GM12872 (cell line): ENCODE measurements around the gene SORCS2.

ENCODE experiments used
- TF ChIP-seq, protein P1 (sequence below): IDR thresholded peaks from 3 replicates; pipeline ENCODE4 v1.5.1; 2011; ENCODE audit warnings: low read depth, mild to moderate bottlenecking, low read length, moderate library complexity; ENCODE audit not compliant: insufficient read depth

SORCS2 gene

DNA sequence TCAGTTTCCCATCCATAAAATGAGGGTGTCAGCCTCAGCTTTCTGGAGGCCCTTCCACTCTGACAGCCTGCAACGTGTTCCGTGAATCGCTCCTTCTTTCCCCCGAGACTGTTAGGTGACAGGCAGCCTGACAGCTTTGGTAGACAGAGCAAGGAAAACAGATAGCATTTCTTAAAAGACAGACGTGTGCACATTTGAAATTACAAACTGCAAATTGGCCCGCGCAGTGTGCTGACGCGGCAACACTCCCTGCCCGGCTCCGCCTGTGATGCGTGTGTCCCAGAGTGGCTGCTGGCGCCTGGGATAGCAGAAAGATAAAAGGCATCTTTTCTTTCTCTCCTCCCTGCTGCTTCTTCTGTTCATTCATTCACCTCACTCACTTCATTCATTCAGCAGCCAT is 502.0 kb downstream of the SORCS2 start:
- TF ChIP-seq, protein P1, sequence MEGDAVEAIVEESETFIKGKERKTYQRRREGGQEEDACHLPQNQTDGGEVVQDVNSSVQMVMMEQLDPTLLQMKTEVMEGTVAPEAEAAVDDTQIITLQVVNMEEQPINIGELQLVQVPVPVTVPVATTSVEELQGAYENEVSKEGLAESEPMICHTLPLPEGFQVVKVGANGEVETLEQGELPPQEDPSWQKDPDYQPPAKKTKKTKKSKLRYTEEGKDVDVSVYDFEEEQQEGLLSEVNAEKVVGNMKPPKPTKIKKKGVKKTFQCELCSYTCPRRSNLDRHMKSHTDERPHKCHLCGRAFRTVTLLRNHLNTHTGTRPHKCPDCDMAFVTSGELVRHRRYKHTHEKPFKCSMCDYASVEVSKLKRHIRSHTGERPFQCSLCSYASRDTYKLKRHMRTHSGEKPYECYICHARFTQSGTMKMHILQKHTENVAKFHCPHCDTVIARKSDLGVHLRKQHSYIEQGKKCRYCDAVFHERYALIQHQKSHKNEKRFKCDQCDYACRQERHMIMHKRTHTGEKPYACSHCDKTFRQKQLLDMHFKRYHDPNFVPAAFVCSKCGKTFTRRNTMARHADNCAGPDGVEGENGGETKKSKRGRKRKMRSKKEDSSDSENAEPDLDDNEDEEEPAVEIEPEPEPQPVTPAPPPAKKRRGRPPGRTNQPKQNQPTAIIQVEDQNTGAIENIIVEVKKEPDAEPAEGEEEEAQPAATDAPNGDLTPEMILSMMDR, result no peak

DNA sequence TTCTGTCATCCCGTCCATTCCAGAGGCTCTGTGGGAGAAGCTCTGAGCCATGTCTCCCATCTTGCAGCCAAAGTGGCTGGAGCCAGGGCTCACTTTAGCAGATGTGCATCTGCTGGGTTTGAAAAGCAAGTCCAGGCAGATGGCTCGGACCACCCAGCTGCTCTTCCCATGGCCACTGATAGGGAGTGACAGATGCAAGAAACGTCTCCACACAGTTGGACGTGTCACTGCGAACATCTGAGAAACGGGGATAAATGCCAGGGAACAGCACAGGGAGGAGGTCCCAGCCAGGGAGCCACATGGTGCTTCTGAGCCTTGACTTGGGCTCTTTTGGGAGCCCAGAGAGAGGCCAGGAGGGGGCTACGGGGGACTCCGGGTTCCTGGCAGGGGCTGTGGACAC is 505.0 kb downstream of the SORCS2 start:
- TF ChIP-seq, protein P1, result no peak

DNA sequence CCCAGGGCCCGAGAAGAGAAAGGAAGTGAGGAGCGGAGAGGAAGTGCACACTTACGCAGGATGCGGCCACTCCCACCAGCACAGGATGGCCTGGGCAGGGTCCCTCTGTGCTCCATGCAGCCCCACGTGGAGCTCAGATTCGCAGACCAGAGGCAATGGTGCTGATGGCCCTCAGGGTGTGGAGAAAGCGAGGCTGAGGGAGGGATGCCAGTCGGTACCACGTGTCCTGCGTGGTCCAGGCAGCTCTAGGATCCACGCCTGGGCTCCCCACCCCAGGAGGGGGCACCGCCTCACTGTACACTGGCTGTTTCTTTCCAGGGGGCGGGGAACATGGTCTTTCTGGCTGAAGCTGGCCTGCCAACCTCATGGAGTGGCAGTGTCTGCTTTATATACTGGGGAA is 505.5 kb downstream of the SORCS2 start:
- TF ChIP-seq, protein P1, result no peak

DNA sequence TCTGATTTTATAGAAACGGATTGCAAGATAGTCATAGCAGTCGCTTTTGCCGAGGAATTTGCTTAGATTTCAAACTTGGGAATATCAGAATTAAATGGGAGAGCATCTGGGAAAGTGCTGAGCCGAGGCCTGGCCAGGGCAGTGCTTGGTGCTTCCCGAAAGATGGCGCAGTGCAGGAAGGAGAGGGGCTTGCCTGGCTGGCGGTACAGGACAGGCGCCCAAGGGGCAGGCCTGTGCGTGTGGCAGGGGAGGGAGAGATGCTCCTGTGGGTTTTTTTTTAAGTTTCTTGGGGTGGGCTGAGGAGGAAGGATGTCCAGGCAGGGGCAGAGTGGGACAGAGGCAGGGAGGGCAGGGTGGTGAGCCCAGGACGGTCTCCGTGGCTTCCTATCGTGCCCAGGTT is 506.2 kb downstream of the SORCS2 start:
- TF ChIP-seq, protein P1, result no peak

DNA sequence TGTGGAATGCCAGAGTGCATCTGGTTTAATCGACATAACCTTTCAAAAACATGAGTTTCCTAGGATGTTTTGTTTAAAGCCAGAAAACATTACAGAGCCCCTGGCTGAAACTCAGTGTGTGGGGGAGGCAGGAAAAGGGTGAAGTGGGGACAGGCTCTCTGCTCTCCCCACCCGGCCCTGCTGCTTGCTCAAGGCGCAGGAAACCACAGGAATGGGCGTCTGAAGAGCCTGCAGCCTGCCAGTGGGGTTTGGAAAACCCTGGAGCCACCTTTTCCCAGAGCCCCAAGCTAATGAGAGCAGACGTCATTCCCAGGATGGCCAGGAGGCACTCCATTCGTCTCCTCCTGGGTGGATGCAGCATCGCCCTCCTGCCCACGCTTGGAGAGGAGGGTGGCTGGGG is 506.7 kb downstream of the SORCS2 start:
- TF ChIP-seq, protein P1, result no peak

DNA sequence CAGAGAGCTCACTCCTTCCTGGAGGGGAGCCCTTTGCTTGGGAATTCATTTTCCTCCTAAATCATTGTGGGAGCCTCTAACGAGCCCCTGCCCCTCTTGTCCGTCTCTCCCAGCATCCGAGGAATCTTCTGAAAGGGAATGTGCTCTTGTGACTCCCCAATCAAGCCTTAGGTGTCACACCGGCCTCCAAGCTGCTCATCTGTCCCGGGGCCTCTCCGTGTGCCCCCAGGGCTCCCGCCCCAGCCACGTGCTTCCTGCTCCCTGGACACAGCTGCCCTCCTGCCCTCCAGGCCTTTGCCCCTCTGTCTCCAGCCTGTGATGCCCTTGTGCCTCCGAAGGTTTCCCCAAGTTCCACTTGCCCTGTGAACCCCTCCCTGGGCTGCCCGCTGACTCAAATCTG is 507.5 kb downstream of the SORCS2 start:
- TF ChIP-seq, protein P1, result no peak

DNA sequence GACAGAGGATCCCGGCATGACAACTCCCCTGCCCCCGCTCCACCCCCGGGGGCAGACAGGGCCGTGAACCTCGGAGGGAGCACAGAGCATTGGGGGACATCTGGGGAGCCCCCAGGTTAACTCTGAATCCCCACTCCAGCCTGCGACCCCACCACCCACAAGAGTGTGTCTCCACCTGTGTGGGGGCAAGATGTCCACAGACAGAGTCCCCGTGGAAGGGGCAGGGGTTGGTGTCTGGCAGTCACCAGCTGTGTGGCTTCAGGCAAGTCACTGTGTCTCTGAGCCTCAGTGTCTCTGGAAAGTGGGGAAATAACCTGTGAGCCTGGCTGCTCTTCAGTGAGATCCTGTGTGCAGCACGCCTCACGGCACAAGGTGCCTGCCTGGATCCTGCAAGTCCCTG is 508.3 kb downstream of the SORCS2 start:
- TF ChIP-seq, protein P1, result no peak
